GM10266 (cell line): ENCODE measurements around the gene PDXDC1.
"Not testable (repeated sequence)": the region's sequence is repeated elsewhere in the genome, so short reads cannot be mapped to it uniquely, and the experiment has no call there.

Source experiments
- DNase-seq: peaks from one replicate; pipeline ENCODE4 v3.0.0; 2012; ENCODE audit errors: extremely low spot score
- CTCF ChIP-seq: IDR thresholded peaks from 2 replicates; pipeline ENCODE4 v1.5.1; 2012; ENCODE audit warnings: mild to moderate bottlenecking, low read depth; ENCODE audit not compliant: control insufficient read depth, insufficient read depth; ENCODE audit errors: missing control alignments

PDXDC1 gene

GRCh38 chr16:15127641-15128425, 153.0 kb downstream of the PDXDC1 start:
- not testable (repeated sequence) for DNase-seq

GRCh38 chr16:15130256-15130932, 155.6 kb downstream of the PDXDC1 start:
- DNase-seq: not testable (repeated sequence)

- DNase-seq: not testable (repeated sequence)
These were observed 156.3 kb downstream of the PDXDC1 start for GRCh38 chr16:15130943-15131700.

- not testable (repeated sequence) for DNase-seq
These were observed 158.0 kb downstream of the PDXDC1 start for GRCh38 chr16:15132719-15133428.

GRCh38 chr16:15133554-15133953, 158.7 kb downstream of the PDXDC1 start:
- not testable (repeated sequence) for DNase-seq

- not testable (repeated sequence) for DNase-seq
These were observed 160.1 kb downstream of the PDXDC1 start for GRCh38 chr16:15134752-15135482.

- DNase-seq: not testable (repeated sequence)
These were observed 160.9 kb downstream of the PDXDC1 start for GRCh38 chr16:15135483-15136360.

GRCh38 chr16:15137514-15137913, 162.7 kb downstream of the PDXDC1 start:
- DNase-seq: not testable (repeated sequence)

GRCh38 chr16:15140444-15141365, 165.9 kb downstream of the PDXDC1 start:
- DNase-seq: not testable (repeated sequence)

GRCh38 chr16:15141586-15141985, 166.8 kb downstream of the PDXDC1 start:
- no peak for DNase-seq
- TF ChIP-seq CTCF: no peak

GRCh38 chr16:15142107-15142890, 167.5 kb downstream of the PDXDC1 start:
- not testable (repeated sequence) for DNase-seq

GRCh38 chr16:15142891-15143600, 168.2 kb downstream of the PDXDC1 start:
- DNase-seq: not testable (repeated sequence)

- DNase-seq: not testable (repeated sequence)
These were observed 168.8 kb downstream of the PDXDC1 start for GRCh38 chr16:15143601-15144091.

- DNase-seq: not testable (repeated sequence)
These were observed 169.3 kb downstream of the PDXDC1 start for GRCh38 chr16:15144092-15144631.
